NCI-H187 treated with DMSO at 0.1 percent for 48 hours (cell line): Measurements from ENCODE around the gene ZBTB16.

Source experiments
- DNase-seq: peaks from one replicate; lab custom pipeline; 2025; lab: John Stamatoyannopoulos, UW

Gene ZBTB16

GRCh38 chr11:114108501-114109205 is 49.1 kb downstream of the ZBTB16 start:
- no peak for DNase-seq

GRCh38 chr11:114109206-114110090 is 49.9 kb downstream of the ZBTB16 start:
- DNase-seq: no peak

GRCh38 chr11:114110123-114110522 is 50.6 kb downstream of the ZBTB16 start:
- no peak for DNase-seq

- no peak for DNase-seq
Measured at GRCh38 chr11:114110952-114111947, 51.7 kb downstream of the ZBTB16 start.

- DNase-seq: no peak
Measured at GRCh38 chr11:114115451-114115928, 56.0 kb downstream of the ZBTB16 start.

- no peak for DNase-seq
Measured at GRCh38 chr11:114116357-114116756, 56.8 kb downstream of the ZBTB16 start.

- DNase-seq: no peak
Measured at GRCh38 chr11:114116800-114117199, 57.3 kb downstream of the ZBTB16 start.

- DNase-seq: no peak
Measured at GRCh38 chr11:114120606-114121005, 61.1 kb downstream of the ZBTB16 start.

GRCh38 chr11:114121138-114121537 is 61.6 kb downstream of the ZBTB16 start:
- no peak for DNase-seq

GRCh38 chr11:114121804-114122504 is 62.4 kb downstream of the ZBTB16 start:
- no peak for DNase-seq

- no peak for DNase-seq
Measured at GRCh38 chr11:114122686-114123085, 63.2 kb downstream of the ZBTB16 start.

GRCh38 chr11:114123692-114124330 is 64.3 kb downstream of the ZBTB16 start:
- no peak for DNase-seq

- DNase-seq: no peak
Measured at GRCh38 chr11:114124601-114125144, 65.2 kb downstream of the ZBTB16 start.

GRCh38 chr11:114125531-114125930 is 66.0 kb downstream of the ZBTB16 start:
- DNase-seq: no peak

- no peak for DNase-seq
Measured at GRCh38 chr11:114125959-114126358, 66.4 kb downstream of the ZBTB16 start.

- DNase-seq: no peak
Measured at GRCh38 chr11:114128399-114128798, 68.9 kb downstream of the ZBTB16 start.

- no peak for DNase-seq
Measured at GRCh38 chr11:114129142-114129541, 69.6 kb downstream of the ZBTB16 start.

- DNase-seq: no peak
Measured at GRCh38 chr11:114129699-114130098, 70.2 kb downstream of the ZBTB16 start.

- DNase-seq: no peak
Measured at GRCh38 chr11:114130115-114130576, 70.6 kb downstream of the ZBTB16 start.

GRCh38 chr11:114130629-114131277 is 71.2 kb downstream of the ZBTB16 start:
- DNase-seq: no peak
